Measurements from ENCODE around the gene CLMP. TPM values are rescaled to one million over a fixed set of nuclear protein-coding genes. Genes with fewer than 3 reads are reported as not detected.

Gene CLMP
- total RNA-seq, 1 donor from 2014 or later, result 24.2 TPM

DNA sequence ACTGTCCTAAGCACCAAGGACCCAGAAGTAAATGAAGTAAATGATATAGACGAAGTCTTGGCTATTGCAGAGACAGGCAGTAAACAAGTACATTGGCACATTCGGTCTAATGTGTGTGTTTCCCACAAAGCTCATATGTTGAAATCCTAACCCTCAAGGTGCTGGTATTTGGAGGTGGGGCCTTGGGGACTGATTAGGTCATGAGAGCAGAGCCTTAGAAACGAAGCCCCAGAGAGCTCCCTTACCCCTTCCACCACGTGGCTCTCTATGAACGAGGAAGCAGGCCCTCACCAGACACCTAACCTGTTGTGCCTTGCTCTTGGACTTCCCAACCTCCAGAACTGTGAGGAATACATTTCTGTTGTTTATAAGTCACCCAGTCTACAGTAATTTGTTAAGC lies 14.9 kb downstream of the CLMP start:
- no peaks in the 10 kb centered on the region for H3K36me3 Mint-ChIP-seq (ENCODE audit: unreplicated experiment)
- H3K27ac Mint-ChIP-seq (ENCODE audit: unreplicated experiment), result no peak overlapping the region

GRCh38 chr11:123179586-123179985 lies 15.5 kb downstream of the CLMP start:
- no peak for TF ChIP-seq CTCF (IDR thresholded peaks at IDR 0.05; ENCODE audit: partially characterized antibody, unreplicated experiment)
- no peaks in the 10 kb centered on the region for H3K36me3 Mint-ChIP-seq (ENCODE audit: unreplicated experiment)
- no peak overlapping the region for H3K4me3 Mint-ChIP-seq (ENCODE audit: unreplicated experiment)
- H3K4me1 Mint-ChIP-seq (ENCODE audit: low read depth, unreplicated experiment), result peaks cover 19% of the 10 kb centered on the region
- peaks cover 1% of the 10 kb centered on the region for H3K9me3 Mint-ChIP-seq (ENCODE audit: unreplicated experiment)
- DNase-seq, result no peak
- H3K27me3 Mint-ChIP-seq (ENCODE audit: unreplicated experiment), result no peaks in the 10 kb centered on the region
- no peak overlapping the region for H3K27ac Mint-ChIP-seq (ENCODE audit: unreplicated experiment)

More for the DNA sequence above, 14.9 kb downstream of the CLMP start:
- H3K4me1 Mint-ChIP-seq (ENCODE audit: low read depth, unreplicated experiment), result peaks cover 19% of the 10 kb centered on the region
- no peaks in the 10 kb centered on the region for H3K27me3 Mint-ChIP-seq (ENCODE audit: unreplicated experiment)
- H3K9me3 Mint-ChIP-seq (ENCODE audit: unreplicated experiment), result peaks cover 7% of the 10 kb centered on the region
- no peak for TF ChIP-seq CTCF (IDR thresholded peaks at IDR 0.05; ENCODE audit: partially characterized antibody, unreplicated experiment)
- H3K4me3 Mint-ChIP-seq (ENCODE audit: unreplicated experiment), result no peak overlapping the region
- no peak for DNase-seq

- Mint-ChIP-seq H3K9me3 (ENCODE audit: unreplicated experiment) (no peaks in the 10 kb centered on the region), H3K27me3 (ENCODE audit: unreplicated experiment) (no peaks in the 10 kb centered on the region), H3K4me3 (ENCODE audit: unreplicated experiment) (no peak overlapping the region), H3K36me3 (ENCODE audit: unreplicated experiment) (no peaks in the 10 kb centered on the region), H3K4me1 (ENCODE audit: low read depth, unreplicated experiment) (peaks cover 26% of the 10 kb centered on the region), H3K27ac (ENCODE audit: unreplicated experiment) (peak overlapping the region; percentile 5)
- no peak for DNase-seq
- no peak for TF ChIP-seq CTCF (IDR thresholded peaks at IDR 0.05; ENCODE audit: partially characterized antibody, unreplicated experiment)
Measured at GRCh38 chr11:123178186-123178585, 16.9 kb downstream of the CLMP start.

DNA sequence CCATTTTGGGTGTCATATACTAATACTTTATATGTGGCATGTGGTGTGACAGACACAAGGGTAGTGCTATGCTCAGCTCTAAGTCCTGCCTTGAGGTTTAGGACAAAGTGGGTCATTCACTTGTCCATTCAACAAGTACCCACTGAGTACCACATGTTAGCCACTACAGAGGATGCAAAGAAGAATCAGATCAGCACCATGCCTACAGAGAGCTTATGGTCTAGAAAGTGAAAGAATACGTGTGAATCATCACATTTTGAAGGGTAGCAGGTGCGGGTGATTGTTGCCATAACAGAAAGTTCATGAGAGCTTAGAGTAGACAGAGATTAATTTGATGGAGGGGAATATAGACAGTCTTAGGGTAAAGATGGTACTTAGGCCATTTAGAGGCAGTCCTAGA lies 18.3 kb downstream of the CLMP start:
- Mint-ChIP-seq H3K27me3 (ENCODE audit: unreplicated experiment) (no peaks in the 10 kb centered on the region), H3K4me3 (ENCODE audit: unreplicated experiment) (no peak overlapping the region), H3K36me3 (ENCODE audit: unreplicated experiment) (no peaks in the 10 kb centered on the region), H3K27ac (ENCODE audit: unreplicated experiment) (no peak overlapping the region), H3K9me3 (ENCODE audit: unreplicated experiment) (no peaks in the 10 kb centered on the region), H3K4me1 (ENCODE audit: low read depth, unreplicated experiment) (peaks cover 26% of the 10 kb centered on the region)
- DNase-seq, result no peak
- no peak for TF ChIP-seq CTCF (IDR thresholded peaks at IDR 0.05; ENCODE audit: partially characterized antibody, unreplicated experiment)

- Mint-ChIP-seq H3K36me3 (ENCODE audit: unreplicated experiment) (no peaks in the 10 kb centered on the region), H3K4me3 (ENCODE audit: unreplicated experiment) (no peak overlapping the region), H3K27ac (ENCODE audit: unreplicated experiment) (no peak overlapping the region), H3K4me1 (ENCODE audit: low read depth, unreplicated experiment) (peaks cover 32% of the 10 kb centered on the region), H3K27me3 (ENCODE audit: unreplicated experiment) (no peaks in the 10 kb centered on the region), H3K9me3 (ENCODE audit: unreplicated experiment) (no peaks in the 10 kb centered on the region)
- no peak for DNase-seq
- no peak for TF ChIP-seq CTCF (IDR thresholded peaks at IDR 0.05; ENCODE audit: partially characterized antibody, unreplicated experiment)
Measured at GRCh38 chr11:123174196-123175183, 20.6 kb downstream of the CLMP start.

Measured in glutamatergic neuron (in vitro differentiated cells).